ENCODE results near the gene GIPR.

- TF ChIP-seq CTCF (IDR thresholded peaks at IDR 0.05): no peak
- TF ChIP-seq EZH2phosphoT487 (IDR thresholded peaks at IDR 0.05): no peak
These were observed 37.8 kb downstream of the GIPR start for GRCh38 chr19:45705710-45706415.
